ENCODE data around the gene TRAPPC2L. TPM values are rescaled to one million over a fixed set of nuclear protein-coding genes. Genes with fewer than 3 reads are reported as not detected.

TRAPPC2L gene
- total RNA-seq, 6 donors from 2014 or later, result 10.9 to 62.5 (median 32.4) TPM

DNA sequence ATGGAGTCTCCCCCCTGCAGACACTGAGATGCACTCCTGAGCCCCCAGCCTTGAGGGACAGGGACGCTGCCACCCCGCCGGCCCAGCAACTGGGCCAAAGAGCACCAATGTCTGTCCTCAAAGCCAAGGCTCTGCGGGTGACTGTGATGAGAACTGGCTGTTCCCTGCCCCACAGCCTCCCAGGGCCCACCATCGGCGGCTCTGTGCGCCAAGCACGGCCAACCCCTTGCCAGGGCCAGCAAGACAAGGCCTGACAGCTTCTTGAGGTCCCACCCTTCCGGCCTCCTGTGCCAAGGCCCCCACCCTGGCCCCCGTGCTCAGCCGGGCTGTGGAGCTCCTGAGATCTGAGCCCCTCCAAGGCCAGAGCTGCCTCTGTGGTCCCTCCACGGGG is 43.7 kb downstream of the TRAPPC2L start:
- Histone ChIP-seq H3K36me3 (peaks cover 0 to 33% (median 6%) of the 10 kb centered on the region in 4 donors), H3K27ac (peak overlapping the region; percentile 53 to 80 (median 76)), H3K9me3 (no peaks in the 10 kb centered on the region), H3K27me3 (no peaks in the 10 kb centered on the region), H3K4me1 (peaks cover 7 to 15% (median 11%) of the 10 kb centered on the region in 4 donors), H3K4me3 (no peak overlapping the region)
- WGBS, 2 donors, result 57 to 79% methylated on average over 4 to 11 of the region's 12 CpGs
- peak in 1 of 2 donors; percentile 85 for DNase-seq
- TF ChIP-seq, protein P1, sequence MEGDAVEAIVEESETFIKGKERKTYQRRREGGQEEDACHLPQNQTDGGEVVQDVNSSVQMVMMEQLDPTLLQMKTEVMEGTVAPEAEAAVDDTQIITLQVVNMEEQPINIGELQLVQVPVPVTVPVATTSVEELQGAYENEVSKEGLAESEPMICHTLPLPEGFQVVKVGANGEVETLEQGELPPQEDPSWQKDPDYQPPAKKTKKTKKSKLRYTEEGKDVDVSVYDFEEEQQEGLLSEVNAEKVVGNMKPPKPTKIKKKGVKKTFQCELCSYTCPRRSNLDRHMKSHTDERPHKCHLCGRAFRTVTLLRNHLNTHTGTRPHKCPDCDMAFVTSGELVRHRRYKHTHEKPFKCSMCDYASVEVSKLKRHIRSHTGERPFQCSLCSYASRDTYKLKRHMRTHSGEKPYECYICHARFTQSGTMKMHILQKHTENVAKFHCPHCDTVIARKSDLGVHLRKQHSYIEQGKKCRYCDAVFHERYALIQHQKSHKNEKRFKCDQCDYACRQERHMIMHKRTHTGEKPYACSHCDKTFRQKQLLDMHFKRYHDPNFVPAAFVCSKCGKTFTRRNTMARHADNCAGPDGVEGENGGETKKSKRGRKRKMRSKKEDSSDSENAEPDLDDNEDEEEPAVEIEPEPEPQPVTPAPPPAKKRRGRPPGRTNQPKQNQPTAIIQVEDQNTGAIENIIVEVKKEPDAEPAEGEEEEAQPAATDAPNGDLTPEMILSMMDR (IDR thresholded peaks at IDR 0.05), result no peak
- TF ChIP-seq POLR2A (IDR thresholded peaks at IDR 0.05) (no peak), POLR2AphosphoS5 (IDR thresholded peaks at IDR 0.05) (peak; percentile 37 to 68), EP300 (IDR thresholded peaks at IDR 0.05) (peak in 2 of 4 donors; percentile 21 to 26)
- peak in 1 of 2 donors; percentile 14 for ATAC-seq (ENCODE audit: low FRiP score in 2 of 2)

DNA sequence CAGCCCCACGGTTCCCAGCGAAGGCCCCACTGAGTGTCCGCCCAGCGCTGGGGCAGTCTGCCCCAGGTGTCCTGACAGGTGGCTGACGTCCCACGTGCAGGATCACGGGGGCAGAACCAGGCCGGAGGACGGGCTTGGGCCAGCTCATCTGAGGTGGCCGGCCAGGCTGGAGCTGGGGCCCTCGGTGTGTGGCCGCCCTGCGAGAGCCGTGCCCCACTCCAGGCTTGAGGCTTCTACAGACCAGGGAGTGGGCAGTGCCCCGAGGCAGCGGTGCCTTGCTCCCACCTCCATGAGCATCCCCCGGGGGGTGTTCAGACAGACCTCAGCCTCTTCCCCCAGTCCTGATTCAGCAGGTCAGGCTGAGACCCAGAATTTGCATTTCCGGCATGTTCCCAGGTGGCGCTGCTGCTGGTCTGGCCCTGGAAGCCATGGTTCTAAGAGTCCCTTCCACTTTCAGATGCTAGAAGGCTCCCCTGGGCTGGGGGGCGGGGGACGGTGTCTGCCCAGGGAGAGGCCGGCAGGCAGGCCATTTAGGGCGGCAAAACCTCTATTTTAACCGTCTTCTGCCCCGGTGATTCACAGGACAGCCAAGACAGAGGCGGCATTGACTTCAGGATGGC is 44.9 kb downstream of the TRAPPC2L start:
- H3K4me3 ChIP-seq, result no peak overlapping the region
- peaks cover 0 to 21% (median 6%) of the 10 kb centered on the region in 4 donors for H3K36me3 ChIP-seq
- DNase-seq, result no peak
- H3K27ac ChIP-seq, result peak overlapping the region in 3 of 4 donors; percentile 76 to 80 (median 76)
- H3K9me3 ChIP-seq, result no peaks in the 10 kb centered on the region
- TF ChIP-seq POLR2A (IDR thresholded peaks at IDR 0.05), result no peak
- TF ChIP-seq, protein P1 (IDR thresholded peaks at IDR 0.05), result no peak
- TF ChIP-seq EP300 (IDR thresholded peaks at IDR 0.05), result no peak
- no peak for TF ChIP-seq POLR2AphosphoS5 (IDR thresholded peaks at IDR 0.05)
- ATAC-seq (ENCODE audit: low FRiP score in 2 of 2), result no peak
- 84 to 90% methylated on average over 2 to 25 of the region's 26 CpGs for WGBS, 2 donors
- H3K4me1 ChIP-seq, result peaks cover 7 to 15% (median 11%) of the 10 kb centered on the region in 4 donors
- no peaks in the 10 kb centered on the region for H3K27me3 ChIP-seq

DNA sequence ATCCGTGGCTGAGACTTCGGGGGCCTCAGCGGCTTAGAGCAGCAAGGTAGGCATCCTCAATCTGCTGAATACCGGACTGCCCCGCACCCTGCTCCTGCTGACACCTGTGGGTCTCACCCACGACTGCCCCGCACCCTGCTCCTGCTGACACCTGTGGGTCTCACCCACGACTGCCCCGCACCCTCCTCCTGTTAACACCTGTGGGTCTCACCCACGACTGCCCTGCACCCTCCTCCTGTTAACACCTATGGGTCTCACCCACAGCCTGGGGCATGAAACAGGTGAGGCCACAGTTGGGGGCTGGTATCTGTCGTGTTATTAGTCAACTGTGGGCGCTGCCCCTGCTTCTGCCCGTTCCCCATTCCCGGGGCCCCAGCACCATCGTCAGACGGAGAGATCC is 45.8 kb downstream of the TRAPPC2L start:
- H3K9me3 ChIP-seq, result no peaks in the 10 kb centered on the region
- peaks cover 7 to 15% (median 11%) of the 10 kb centered on the region in 4 donors for H3K4me1 ChIP-seq
- TF ChIP-seq POLR2A (IDR thresholded peaks at IDR 0.05) (no peak), POLR2AphosphoS5 (IDR thresholded peaks at IDR 0.05) (no peak), EP300 (IDR thresholded peaks at IDR 0.05) (no peak)
- TF ChIP-seq, protein P1 (IDR thresholded peaks at IDR 0.05), result no peak
- DNase-seq (no peak), ATAC-seq (ENCODE audit: low FRiP score in 2 of 2) (no peak)
- 78 to 88% methylated on average over 15 to 16 of the region's 16 CpGs for WGBS, 2 donors
- peak overlapping the region in 1 of 4 donors; percentile 15 for H3K27ac ChIP-seq
- no peak overlapping the region for H3K4me3 ChIP-seq
- H3K27me3 ChIP-seq, result no peaks in the 10 kb centered on the region
- H3K36me3 ChIP-seq, result peaks cover 0 to 12% (median 5%) of the 10 kb centered on the region in 4 donors

DNA sequence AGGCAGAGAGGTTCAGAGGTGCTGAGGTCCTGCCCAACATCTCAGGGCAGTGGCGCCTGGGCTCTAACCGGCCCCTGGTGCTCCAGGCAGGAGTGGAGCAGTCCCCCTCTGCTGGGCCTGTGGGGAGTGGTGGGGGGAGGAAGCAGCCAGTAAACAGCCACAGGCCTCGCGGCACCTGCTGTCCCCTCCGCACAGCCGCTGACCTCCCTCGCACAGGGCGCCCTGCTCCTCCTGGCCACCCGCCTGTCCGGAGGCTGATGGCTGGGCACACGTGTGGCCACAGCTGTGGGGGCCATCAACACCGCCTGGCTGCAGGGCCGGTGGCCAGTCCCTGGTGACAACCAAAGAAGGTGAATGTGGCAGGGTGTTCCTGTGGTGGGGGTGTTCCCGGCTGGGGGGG is 46.3 kb downstream of the TRAPPC2L start:
- H3K4me1 ChIP-seq, result peaks cover 7 to 15% (median 11%) of the 10 kb centered on the region in 4 donors
- no peaks in the 10 kb centered on the region for H3K27me3 ChIP-seq
- DNase-seq (no peak), ATAC-seq (ENCODE audit: low FRiP score in 2 of 2) (no peak)
- no peak overlapping the region for H3K4me3 ChIP-seq
- H3K27ac ChIP-seq, result no peak overlapping the region
- WGBS, 2 donors, result 80 to 87% methylated on average over 7 to 8 of the region's 14 CpGs
- no peaks in the 10 kb centered on the region for H3K9me3 ChIP-seq
- TF ChIP-seq POLR2A (IDR thresholded peaks at IDR 0.05) (no peak), EP300 (IDR thresholded peaks at IDR 0.05) (no peak), POLR2AphosphoS5 (IDR thresholded peaks at IDR 0.05) (no peak)
- TF ChIP-seq, protein P1 (IDR thresholded peaks at IDR 0.05), result no peak
- peaks cover 0 to 10% (median 4%) of the 10 kb centered on the region in 4 donors for H3K36me3 ChIP-seq

Measured in upper lobe of left lung (tissue), 6 donors.